Panc1 (cell line): Measurements from ENCODE around the gene ERRFI1. TPM values are rescaled to one million over a fixed set of nuclear protein-coding genes. Genes with fewer than 3 reads are reported as not detected.

Experiments used
- ATAC-seq: fragments of 200-7000 bp; cut with Tn5 transposase; 2 replicates; pipeline ENCODE4 v1.9.1; 2020; ENCODE audit warnings: mild to moderate bottlenecking, moderate library complexity
- BruUV-seq: library from RNA; stranded (reverse); fragments of 400-500 nt; replicated peaks from 2 replicates; lab custom pipeline; 2021; lab: Mats Ljungman, UMichigan
- CTCF ChIA-PET: fragments of 300-600 bp; sonication (Branson Sonifier 250); formaldehyde crosslinking; loops from one replicate; lab custom pipeline; 2022; ENCODE audit warnings: antibody characterized with exemption; lab: Charles Lee
- POLR2A ChIA-PET: fragments of 300-600 bp; sonication (Branson Sonifier 250); formaldehyde crosslinking; loops from one replicate; lab custom pipeline; 2022; ENCODE audit warnings: antibody characterized with exemption; lab: Charles Lee
- DNase-seq: peaks from one replicate; pipeline ENCODE4 v3.0.0-alpha.2; 2010; ENCODE audit warnings: low read depth, low spot score
- H3K27ac ChIP-seq: 2 replicates; pipeline ENCODE4 v1.5.1; 2011; ENCODE audit warnings: mild to moderate bottlenecking, low read length, inconsistent platforms
- H3K27me3 ChIP-seq: fragments of 200-500 bp; sonication (Bioruptor generic); 2 replicates; pipeline ENCODE4 v1.6.0; 2014; ENCODE audit warnings: low read length, inconsistent platforms; ENCODE audit not compliant: control insufficient read depth, insufficient read depth
- H3K36me3 ChIP-seq: fragments of 200-500 bp; sonication (Bioruptor generic); 2 replicates; pipeline ENCODE4 v1.5.1; 2014; ENCODE audit warnings: inconsistent platforms, mild to moderate bottlenecking, low read length, moderate library complexity; ENCODE audit not compliant: control insufficient read depth, insufficient read depth
- H3K4me1 ChIP-seq: 2 replicates; pipeline ENCODE4 v1.5.1; 2011; ENCODE audit warnings: inconsistent platforms, mild to moderate bottlenecking, low read length, moderate library complexity; ENCODE audit not compliant: control insufficient read depth, insufficient read depth
- H3K4me3 ChIP-seq, 2 experiments: 2 replicates each; pipeline ENCODE4 v1.5.1; 2011 to 2012; ENCODE audit warnings: low read depth in 2 of 2, low read length in 2 of 2, mild to moderate bottlenecking in 2 of 2, inconsistent platforms in 1 of 2, moderate library complexity in 1 of 2
- H3K9me3 ChIP-seq: fragments of 200-500 bp; sonication (Bioruptor generic); 2 replicates; pipeline ENCODE4 v1.5.1; 2014; ENCODE audit warnings: low read depth, mild to moderate bottlenecking, inconsistent platforms, low read length, moderate library complexity; ENCODE audit not compliant: control insufficient read depth, insufficient read depth
- POLR2AphosphoS5 ChIP-seq: IDR thresholded peaks from 2 replicates; pipeline ENCODE4 v1.6.1; 2012; ENCODE audit warnings: mild to moderate bottlenecking, low read depth, low read length, moderate library complexity
- SIN3A ChIP-seq: IDR thresholded peaks from 2 replicates; pipeline ENCODE4 v1.6.1; 2012; ENCODE audit warnings: low read depth, mild to moderate bottlenecking, low read length, moderate library complexity, borderline replicate concordance; ENCODE audit not compliant: insufficient read depth
- TCF7L2 ChIP-seq: IDR thresholded peaks from 2 replicates; pipeline ENCODE4 v1.6.1; 2011; ENCODE audit warnings: mild to moderate bottlenecking, low read depth, low read length, inconsistent platforms
- in situ Hi-C: cut with HindIII; loops from 2 replicates; pipeline ENCODE4 v1.10.0; 2016; ENCODE audit warnings: low sequenced_read_pairs, low pct_unique_long_range_greater_than_20kb
- intact Hi-C: fragments of 100-400 bp; cut with micrococcal nuclease; formaldehyde crosslinking; loops from one replicate; pipeline ENCODE4 v1.10.0; 2022; ENCODE audit not compliant: unreplicated experiment
- total RNA-seq: library from RNA; stranded (reverse); gene quantifications from one replicate; pipeline ENCODE4 v1.2.1, GENCODE V29; 2021; ENCODE audit not compliant: unreplicated experiment
- TF ChIP-seq, protein P1 (sequence below): fragments of 450-650 bp; IDR thresholded peaks from 2 replicates; pipeline ENCODE4 v1.5.1; 2017; ENCODE audit warnings: mild to moderate bottlenecking
- TF ChIP-seq, protein P2 (sequence below), 2 experiments: IDR thresholded peaks; 2 replicates each; pipeline ENCODE4 v1.6.1; 2011 to 2012; ENCODE audit warnings: low read depth in 2 of 2, control low read depth in 1 of 2, low read length in 1 of 2, mild to moderate bottlenecking in 1 of 2, moderate library complexity in 1 of 2; ENCODE audit not compliant: insufficient read depth in 1 of 2

Gene ERRFI1
- total RNA-seq, 1 experiment from 2014 or later: 299 TPM

DNA sequence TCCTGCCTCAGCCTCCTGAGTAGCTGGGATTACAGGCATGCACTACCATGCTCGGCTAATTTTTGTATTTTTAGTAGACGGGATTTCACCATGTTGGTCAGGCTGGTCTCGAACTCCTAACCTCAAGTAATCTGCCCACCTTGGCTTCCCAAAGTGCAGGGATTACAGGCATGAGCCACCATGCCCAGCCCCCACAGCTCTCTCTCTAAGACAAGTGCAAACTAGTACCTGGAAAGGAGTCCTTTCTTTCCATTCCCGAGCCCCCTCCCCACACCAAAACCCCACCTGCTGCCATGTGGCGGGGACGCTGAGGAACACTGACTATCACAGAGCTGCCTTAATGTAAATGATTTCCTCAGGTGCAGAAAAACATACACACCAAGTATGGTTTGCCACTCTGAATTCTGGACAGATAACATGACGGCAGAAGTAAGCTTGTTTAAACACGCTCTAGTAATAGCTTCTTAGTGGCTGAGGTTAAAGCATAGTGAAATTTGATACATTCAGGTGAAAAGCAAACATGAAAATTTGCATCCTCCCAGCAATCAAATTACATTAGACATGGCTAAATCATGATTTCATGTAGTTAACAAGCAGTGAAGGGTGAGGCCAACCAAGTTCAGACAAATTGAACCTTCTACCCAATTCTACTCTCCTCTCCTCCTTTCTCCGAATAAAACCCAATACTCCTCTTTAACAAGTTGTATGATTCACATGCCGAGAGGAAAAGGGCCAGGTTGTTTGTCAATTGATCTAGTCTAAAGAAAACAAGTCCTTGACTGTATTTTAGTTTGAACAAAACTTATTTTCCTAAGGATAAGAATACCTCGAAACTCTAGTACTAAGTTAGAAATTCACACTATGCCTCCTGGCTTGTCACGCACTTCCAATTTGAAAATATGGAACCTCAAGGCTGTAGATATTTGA, 19.8 kb downstream of the ERRFI1 start:
- 0 out of 2 replicates have a peak, but pooled peaks have one; percentile 5 for ATAC-seq

DNA sequence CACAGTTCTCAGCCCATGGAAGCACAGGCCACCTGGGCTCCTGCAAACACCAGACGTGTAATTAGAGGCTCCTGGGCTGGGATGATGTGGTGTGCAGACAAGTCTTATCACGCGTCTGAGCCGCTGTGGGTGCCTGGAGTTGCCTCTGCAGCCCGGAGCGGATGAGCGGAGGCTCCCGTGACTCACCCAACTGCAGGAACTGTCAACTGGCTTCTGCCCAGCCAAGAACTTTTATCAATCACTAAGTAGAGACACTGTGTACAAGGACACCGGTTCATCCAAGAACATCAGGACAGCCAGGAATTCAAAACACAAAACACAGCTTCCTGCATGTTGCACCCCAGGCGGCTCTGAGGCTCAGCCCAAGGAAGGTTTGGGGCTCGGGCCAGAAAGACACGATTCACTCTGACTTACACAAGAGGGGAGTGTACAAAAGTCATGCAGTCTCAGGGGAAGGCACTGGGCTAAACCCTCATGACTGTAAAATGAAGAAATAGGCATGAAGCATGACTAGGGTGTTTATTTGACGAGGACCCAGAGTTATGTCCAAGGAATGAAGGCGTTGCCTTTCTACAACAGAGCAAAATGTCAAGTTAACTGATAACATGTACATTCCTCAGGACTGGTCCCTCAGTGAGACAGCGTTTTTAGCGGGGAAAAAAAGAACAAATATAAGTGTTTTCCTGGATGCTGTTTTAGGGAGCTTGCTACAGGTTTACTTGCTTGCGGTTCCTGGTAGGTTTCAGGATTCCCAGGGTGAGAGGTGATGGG, 21.1 kb downstream of the ERRFI1 start:
- ATAC-seq (peak; percentile 76), DNase-seq (no peak)
- H3K9me3 ChIP-seq: no peaks in the 10 kb centered on the region
- no peaks in the 10 kb centered on the region for H3K27me3 ChIP-seq
- BruUV-seq: no TSS peak
- CTCF ChIA-PET: interaction anchor here (0.6 to 0.7 kb wide), 2 partner anchors 12 to 24 kb away, joined by 5 read pairs; no protein-coding TSS in a partner anchor
- in situ Hi-C loops: no loop called here
- peak overlapping the region; percentile 98 for H3K27ac ChIP-seq
- no peaks in the 10 kb centered on the region for H3K36me3 ChIP-seq
- intact Hi-C loops: no loop called here
- H3K4me3 ChIP-seq: peak overlapping the region in 1 of 2 experiments; percentile 31; a peak in 2 of 4 replicates
- POLR2A ChIA-PET: interaction anchor here (0.7 kb wide), 2 partner anchors 298 to 934 kb away, joined by 3 to 8 read pairs; no protein-coding TSS in a partner anchor
- peaks cover 74% of the 10 kb centered on the region for H3K4me1 ChIP-seq
- TF ChIP-seq POLR2AphosphoS5 (peak; percentile 78), SIN3A (peak; percentile 64), TCF7L2 (no peak)
- TF ChIP-seq, protein P1, sequence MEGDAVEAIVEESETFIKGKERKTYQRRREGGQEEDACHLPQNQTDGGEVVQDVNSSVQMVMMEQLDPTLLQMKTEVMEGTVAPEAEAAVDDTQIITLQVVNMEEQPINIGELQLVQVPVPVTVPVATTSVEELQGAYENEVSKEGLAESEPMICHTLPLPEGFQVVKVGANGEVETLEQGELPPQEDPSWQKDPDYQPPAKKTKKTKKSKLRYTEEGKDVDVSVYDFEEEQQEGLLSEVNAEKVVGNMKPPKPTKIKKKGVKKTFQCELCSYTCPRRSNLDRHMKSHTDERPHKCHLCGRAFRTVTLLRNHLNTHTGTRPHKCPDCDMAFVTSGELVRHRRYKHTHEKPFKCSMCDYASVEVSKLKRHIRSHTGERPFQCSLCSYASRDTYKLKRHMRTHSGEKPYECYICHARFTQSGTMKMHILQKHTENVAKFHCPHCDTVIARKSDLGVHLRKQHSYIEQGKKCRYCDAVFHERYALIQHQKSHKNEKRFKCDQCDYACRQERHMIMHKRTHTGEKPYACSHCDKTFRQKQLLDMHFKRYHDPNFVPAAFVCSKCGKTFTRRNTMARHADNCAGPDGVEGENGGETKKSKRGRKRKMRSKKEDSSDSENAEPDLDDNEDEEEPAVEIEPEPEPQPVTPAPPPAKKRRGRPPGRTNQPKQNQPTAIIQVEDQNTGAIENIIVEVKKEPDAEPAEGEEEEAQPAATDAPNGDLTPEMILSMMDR: no peak
- TF ChIP-seq, protein P2, sequence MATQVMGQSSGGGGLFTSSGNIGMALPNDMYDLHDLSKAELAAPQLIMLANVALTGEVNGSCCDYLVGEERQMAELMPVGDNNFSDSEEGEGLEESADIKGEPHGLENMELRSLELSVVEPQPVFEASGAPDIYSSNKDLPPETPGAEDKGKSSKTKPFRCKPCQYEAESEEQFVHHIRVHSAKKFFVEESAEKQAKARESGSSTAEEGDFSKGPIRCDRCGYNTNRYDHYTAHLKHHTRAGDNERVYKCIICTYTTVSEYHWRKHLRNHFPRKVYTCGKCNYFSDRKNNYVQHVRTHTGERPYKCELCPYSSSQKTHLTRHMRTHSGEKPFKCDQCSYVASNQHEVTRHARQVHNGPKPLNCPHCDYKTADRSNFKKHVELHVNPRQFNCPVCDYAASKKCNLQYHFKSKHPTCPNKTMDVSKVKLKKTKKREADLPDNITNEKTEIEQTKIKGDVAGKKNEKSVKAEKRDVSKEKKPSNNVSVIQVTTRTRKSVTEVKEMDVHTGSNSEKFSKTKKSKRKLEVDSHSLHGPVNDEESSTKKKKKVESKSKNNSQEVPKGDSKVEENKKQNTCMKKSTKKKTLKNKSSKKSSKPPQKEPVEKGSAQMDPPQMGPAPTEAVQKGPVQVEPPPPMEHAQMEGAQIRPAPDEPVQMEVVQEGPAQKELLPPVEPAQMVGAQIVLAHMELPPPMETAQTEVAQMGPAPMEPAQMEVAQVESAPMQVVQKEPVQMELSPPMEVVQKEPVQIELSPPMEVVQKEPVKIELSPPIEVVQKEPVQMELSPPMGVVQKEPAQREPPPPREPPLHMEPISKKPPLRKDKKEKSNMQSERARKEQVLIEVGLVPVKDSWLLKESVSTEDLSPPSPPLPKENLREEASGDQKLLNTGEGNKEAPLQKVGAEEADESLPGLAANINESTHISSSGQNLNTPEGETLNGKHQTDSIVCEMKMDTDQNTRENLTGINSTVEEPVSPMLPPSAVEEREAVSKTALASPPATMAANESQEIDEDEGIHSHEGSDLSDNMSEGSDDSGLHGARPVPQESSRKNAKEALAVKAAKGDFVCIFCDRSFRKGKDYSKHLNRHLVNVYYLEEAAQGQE (IDR thresholded peaks at IDR 0.05; ENCODE audit: insufficient read depth in 1 of 2, low read depth in 2 of 2, low read length in 1 of 2): no peak

More for the DNA sequence above, 19.8 kb downstream of the ERRFI1 start:
- Histone ChIP-seq H3K27me3 (no peaks in the 10 kb centered on the region), H3K4me1 (peaks cover 88% of the 10 kb centered on the region), H3K36me3 (peaks cover 7% of the 10 kb centered on the region), H3K27ac (peak overlapping the region; percentile 98), H3K4me3 (0 out of 4 replicates have a peak overlapping the region, but pooled peaks of 1 of the 2 experiments have one; percentile 3), H3K9me3 (no peaks in the 10 kb centered on the region)
- TF ChIP-seq, protein P2 (IDR thresholded peaks at IDR 0.05; ENCODE audit: insufficient read depth in 1 of 2, low read depth in 2 of 2, low read length in 1 of 2): no peak
- TF ChIP-seq, protein P1: no peak
- peak; percentile 42; the same call in 1 of the 2 replicates for TF ChIP-seq TCF7L2
- no peak; the same call in none of the 2 replicates for TF ChIP-seq POLR2AphosphoS5
- 0 out of 2 replicates have a peak, but pooled peaks have one; percentile 30 for TF ChIP-seq SIN3A
- TSS peak; percentile 13 for BruUV-seq
- POLR2A ChIA-PET: interaction anchor here (0.5 to 0.6 kb wide), 2 partner anchors 18 to 216 kb away, joined by 3 read pairs; no protein-coding TSS in a partner anchor
- intact Hi-C loops: no loop called here
- CTCF ChIA-PET: interaction anchor here (0.7 kb wide), 1 partner anchor 304 kb away, joined by 3 read pairs; no protein-coding TSS in a partner anchor
- no peak for DNase-seq
- in situ Hi-C loops: no loop called here
